Heart left ventricle (tissue), 16 donors: ENCODE results near the gene CAV1. TPM values are rescaled to one million over a fixed set of nuclear protein-coding genes. Genes with fewer than 3 reads are reported as not detected.

Experiments
- ATAC-seq, 4 donors: fragments of 200-7000 bp; cut with Tn5 transposase; one replicate each; pipeline ENCODE4 v1.9.1; 2020 to 2022; ENCODE audit warnings: moderate library complexity in 4 of 4, mild to moderate bottlenecking in 3 of 4, moderate number of reproducible peaks in 1 of 4
- DNase-seq, 5 donors: peaks; one replicate each; pipeline ENCODE4 v3.0.0-alpha.2; 2020
- H3K27ac ChIP-seq, 12 donors: fragments of 200-600 bp; sonication (generic) in 4 of 12; one replicate each; pipeline versions ENCODE4 v1.5.0 to v1.8.0; 2016 to 2022; ENCODE audit warnings: mild to moderate bottlenecking in 2 of 12
- H3K27me3 ChIP-seq, 9 donors: fragments of 200-600 bp; sonication (generic) in 2 of 9; one replicate each; pipeline versions ENCODE4 v1.5.1 to v1.8.0; 2016 to 2022; ENCODE audit warnings: mild to moderate bottlenecking in 3 of 9
- H3K36me3 ChIP-seq, 9 donors: fragments of 200-600 bp; sonication (generic) in 2 of 9; one replicate each; pipeline versions ENCODE4 v1.5.0 to v1.8.0; 2018 to 2022; ENCODE audit warnings: mild to moderate bottlenecking in 2 of 9
- H3K4me1 ChIP-seq, 12 donors: fragments of 200-600 bp; sonication (generic) in 4 of 12; one replicate each; pipeline versions ENCODE4 v1.5.0 to v1.8.0; 2016 to 2022; ENCODE audit warnings: mild to moderate bottlenecking in 3 of 12
- H3K4me3 ChIP-seq, 12 donors: fragments of 200-600 bp; sonication (generic) in 4 of 12; one replicate each; pipeline versions ENCODE4 v1.5.0 to v1.8.0; 2017 to 2022; ENCODE audit warnings: mild to moderate bottlenecking in 9 of 12, moderate library complexity in 4 of 12
- H3K9me3 ChIP-seq, 12 donors: fragments of 200-600 bp; sonication (generic) in 4 of 12; one replicate each; pipeline versions ENCODE4 v1.5.0 to v1.8.0; 2016 to 2022; ENCODE audit warnings: mild to moderate bottlenecking in 1 of 12
- CTCF ChIP-seq, 12 donors: fragments of 200-600 bp; sonication (generic) in 4 of 12; IDR thresholded peaks; one replicate each; pipeline versions ENCODE4 v1.5.0 to v1.8.0; 2018 to 2022; ENCODE audit warnings: antibody characterized with exemption in 12 of 12, mild to moderate bottlenecking in 5 of 12
- POLR2A ChIP-seq, 2 donors: fragments of 450-650 bp; IDR thresholded peaks; one replicate each; pipeline ENCODE4 v1.6.1; 2017; ENCODE audit warnings: antibody characterized with exemption in 2 of 2, mild to moderate bottlenecking in 2 of 2, moderate library complexity in 2 of 2
- WGBS, 4 donors: extraction: QIAGEN DNeasy Blood & Tissue Kit in 2 of 4; methylation state at CpG; one replicate each; pipeline versions ENCODE4 v1.1.5 to v1.1.7; 2013 to 2018; 5-methylcytosine and 5-hydroxymethylcytosine counted together
- intact Hi-C, 10 donors: fragments of 100-400 bp; cut with DNase I; formaldehyde crosslinking; loops; one replicate each; pipeline versions ENCODE4 v1.11.1 to v1.14.2; 2022
- polyA plus RNA-seq, 2 donors: library from polyadenylated mRNA; stranded (reverse); fragments of 200-250 nt; gene quantifications; one replicate each; pipeline ENCODE4 v1.2.3, GENCODE V29; 2013
- total RNA-seq, 9 donors: library from RNA; depleted of rRNA in 2 of 9; stranded (reverse); fragments of >200 nt in 2 of 9; fragmentation: NEBNext Ultra II Directional in 3 of 9; extraction: Animal tissue kit (Norgen Biotek cat#: 25700) in 3 of 9; gene quantifications; one replicate each; pipeline versions ENCODE4 v1.1.0 to v1.2.4, GENCODE V29; 2016 to 2023
- donor health status: ischemic (EF 13 %, LVEDD 7.1; RV severe dilation, severe dysfunction).
- donor health status: healthy with polysubstance abuse.
- donor health status: DM: no; HTN: yes; CAD: no.
- donor health status: DM: no; HTN: no; CAD: no.
- donor health status: ischemic (EF 25% LVEDD 6.9; RV normal size, moderate dysfunction).
- donor health status: ischemic (EF 25% LVEDD 5.7; RV mildly dilated, moderate dysfunction).
- donor health status: healthy.
- donor health status: DM: yes; HTN: yes; CAD: no.
- donor health status: ischemic (EF 35%, LVEDD 5.7; RV mildly dilated, moderate dysfunction).
- donor health status: nonischemic (EF 11% LVEDD 7.7; RV severe dilation, severe dysfunction).
- donor health status: DM: yes; HTN: yes; CAD: no.
- donor health status: PGD.
- donor health status: ischemic (EF 29% LVEDD 5.4; RV normal size, mild dysfunction).
- donor health status: nonischemic (EF 23%, LVEDD 6.1; RV moderate dilation, normal function).

The CAV1 gene
- total and polyA plus RNA-seq, 11 donors = 125 to 408 (median 281) TPM

- peaks cover 0 to 5% (median 0%) of the 10 kb centered on the region in 9 donors for H3K27me3 ChIP-seq
- peak overlapping the region in 7 of 12 donors; percentile 0 to 32 (median 11) for H3K27ac ChIP-seq
- 15 to 23% (median 19%) methylated on average over 8 of the region's 8 CpGs for WGBS, 4 donors
- H3K4me1 ChIP-seq = peaks cover 0 to 30% (median 25%) of the 10 kb centered on the region in 12 donors
- intact Hi-C loops = loop anchor here (1.0 to 10.0 kb wide), 11 partner anchors 72 to 420 kb away; partner anchors contain the start of gene MET (in 5 of the 10)
- H3K9me3 ChIP-seq = no peaks in the 10 kb centered on the region
- H3K4me3 ChIP-seq = peak overlapping the region in 9 of 12 donors; percentile 15 to 43 (median 21)
- ATAC-seq (peak; percentile 82 to 91 (median 84)), DNase-seq (peak in 4 of 5 donors; percentile 23 to 65 (median 32))
- TF ChIP-seq POLR2A (IDR thresholded peaks at IDR 0.05) = no peak
- TF ChIP-seq CTCF (IDR thresholded peaks at IDR 0.05) = no peak
- H3K36me3 ChIP-seq = no peaks in the 10 kb centered on the region
These were observed 67.6 kb downstream of the CAV1 start for GRCh38 chr7:116592445-116592844.

GRCh38 chr7:116593359-116594075, 68.7 kb downstream of the CAV1 start:
- Histone ChIP-seq H3K36me3 (no peaks in the 10 kb centered on the region), H3K27me3 (peaks cover 0 to 5% (median 0%) of the 10 kb centered on the region in 9 donors), H3K4me1 (peaks cover 0 to 21% (median 17%) of the 10 kb centered on the region in 12 donors), H3K4me3 (no peak overlapping the region), H3K27ac (peak overlapping the region in 2 of 12 donors; percentile 7 to 24), H3K9me3 (no peaks in the 10 kb centered on the region)
- TF ChIP-seq CTCF (IDR thresholded peaks at IDR 0.05) = no peak
- TF ChIP-seq POLR2A (IDR thresholded peaks at IDR 0.05) = no peak
- WGBS, 4 donors = 83 to 86% (median 85%) methylated on average over 5 of the region's 5 CpGs
- intact Hi-C loops = loop anchor here (2.0 to 10.0 kb wide), 10 partner anchors 71 to 421 kb away; partner anchors contain the start of gene MET (in 4 of the 10)
- ATAC-seq (no peak), DNase-seq (no peak)

- no peak overlapping the region for H3K27ac ChIP-seq
- 96 to 98% (median 97%) methylated on average over 9 of the region's 9 CpGs for WGBS, 4 donors
- DNase-seq (no peak), ATAC-seq (no peak)
- no peaks in the 10 kb centered on the region for H3K36me3 ChIP-seq
- H3K9me3 ChIP-seq = no peaks in the 10 kb centered on the region
- TF ChIP-seq POLR2A (IDR thresholded peaks at IDR 0.05) (no peak), CTCF (IDR thresholded peaks at IDR 0.05) (no peak)
- peaks cover 0 to 5% (median 0%) of the 10 kb centered on the region in 9 donors for H3K27me3 ChIP-seq
- intact Hi-C loops = loop anchor here in 4 of 10 donors (2.0 to 10.0 kb wide), 4 partner anchors 70 to 420 kb away; no protein-coding TSS in a partner anchor
- H3K4me3 ChIP-seq = no peak overlapping the region
- H3K4me1 ChIP-seq = peaks cover 0 to 16% (median 12%) of the 10 kb centered on the region in 12 donors
These were observed 70.2 kb downstream of the CAV1 start for GRCh38 chr7:116595063-116595462.

- 81 to 86% (median 84%) methylated on average over 6 of the region's 6 CpGs for WGBS, 4 donors
- no peak overlapping the region for H3K27ac ChIP-seq
- no peaks in the 10 kb centered on the region for H3K9me3 ChIP-seq
- H3K4me3 ChIP-seq = no peak overlapping the region
- H3K36me3 ChIP-seq = no peaks in the 10 kb centered on the region
- H3K27me3 ChIP-seq = no peaks in the 10 kb centered on the region
- ATAC-seq (no peak), DNase-seq (no peak)
- intact Hi-C loops = loop anchor here in 3 of 10 donors (5.0 to 10.0 kb wide), 3 partner anchors 67 to 423 kb away; no protein-coding TSS in a partner anchor
- TF ChIP-seq CTCF (IDR thresholded peaks at IDR 0.05) (no peak), POLR2A (IDR thresholded peaks at IDR 0.05) (no peak)
- H3K4me1 ChIP-seq = peaks cover 0 to 7% (median 4%) of the 10 kb centered on the region in 12 donors
These were observed 72.5 kb downstream of the CAV1 start for GRCh38 chr7:116597384-116597783.
